ENCODE results near the gene NDUFA13.

Gene NDUFA13

DNA sequence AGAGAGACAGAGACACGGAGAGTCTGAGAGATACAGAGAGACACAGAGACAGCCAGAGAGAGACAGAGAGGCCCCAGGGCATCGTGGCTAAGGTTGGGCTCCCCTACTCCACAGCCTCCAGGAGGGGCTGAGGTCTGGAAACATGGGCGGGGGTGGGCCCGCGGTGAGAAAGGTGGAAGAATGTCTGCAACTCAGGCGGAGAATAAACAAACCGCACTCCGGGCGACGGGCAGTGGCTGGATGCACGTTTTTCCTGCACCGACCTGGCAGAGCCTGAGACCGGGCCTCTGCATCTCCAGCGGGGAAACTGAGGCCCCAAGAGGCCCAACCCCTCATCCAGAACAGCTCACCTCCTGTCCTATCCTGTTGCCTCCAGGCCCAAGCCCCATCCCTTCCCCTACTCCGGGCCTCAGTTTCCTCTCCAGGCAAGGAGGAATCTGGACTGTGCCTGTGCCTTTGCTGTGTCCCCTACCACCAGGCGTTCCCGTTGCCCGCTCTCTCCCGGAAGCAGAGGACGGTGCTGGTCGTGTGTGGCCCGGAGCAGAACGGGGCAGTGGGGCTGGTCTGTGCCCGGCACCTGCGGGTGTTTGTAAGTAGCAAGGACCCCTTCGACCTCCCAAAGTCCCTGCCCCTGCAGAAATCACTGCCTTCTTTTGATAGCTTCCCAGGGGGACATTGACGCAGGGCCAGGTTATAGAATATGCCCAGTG is 18.7 kb downstream of the NDUFA13 start:
- no peak for DNase-seq

DNA sequence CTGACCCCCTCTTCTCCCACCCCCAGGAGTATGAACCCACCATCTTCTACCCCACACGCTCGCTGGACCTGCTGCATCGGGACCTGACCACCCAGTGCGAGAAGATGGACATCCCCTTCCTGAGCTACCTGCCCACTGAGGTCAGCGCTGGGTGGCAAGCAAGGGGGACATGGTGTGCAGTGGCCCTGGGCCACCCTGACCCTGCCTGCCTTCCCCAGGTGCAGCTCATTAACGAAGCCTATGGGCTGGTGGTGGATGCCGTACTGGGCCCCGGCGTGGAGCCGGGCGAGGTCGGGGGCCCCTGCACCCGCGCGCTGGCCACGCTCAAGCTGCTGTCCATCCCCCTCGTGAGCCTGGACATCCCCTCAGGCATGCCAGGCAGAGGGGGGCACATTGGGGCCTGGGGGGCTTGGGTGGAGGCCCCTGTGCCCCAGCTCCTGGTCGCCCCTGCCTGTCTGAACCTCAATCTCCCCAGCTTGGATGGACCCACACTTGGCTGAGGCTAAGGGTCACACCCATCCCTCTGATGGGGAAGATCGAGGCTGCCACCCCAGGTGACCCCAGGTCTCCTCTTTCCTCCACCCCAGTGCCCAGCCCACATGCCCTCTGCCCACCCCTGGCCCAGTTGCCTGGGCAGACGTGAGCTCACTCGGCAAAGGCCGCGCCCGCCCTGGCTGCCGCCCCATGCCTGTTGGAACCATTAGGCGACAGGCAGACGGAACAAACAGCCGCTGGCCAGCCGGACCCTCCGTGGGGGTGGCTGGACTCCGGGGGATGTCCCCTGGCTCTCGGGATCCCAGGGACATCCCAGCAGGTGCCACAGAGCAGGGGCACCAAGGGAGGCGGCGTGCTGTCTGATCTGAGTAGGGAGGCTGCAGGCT is 19.5 kb downstream of the NDUFA13 start:
- DNase-seq, result no peak

- no peak for DNase-seq
These were observed 21.3 kb downstream of the NDUFA13 start for GRCh38 chr19:19537075-19538048.

GRCh38 chr19:19538061-19538784 is 22.2 kb downstream of the NDUFA13 start, which contains the start of gene CILP2:
Gene CILP2 (plus strand): TSS chr19:19538265. CDS start chr19:19538350, 85 bp downstream.
- no peak for DNase-seq

GRCh38 chr19:19538785-19539166 is 22.8 kb downstream of the NDUFA13 start:
- DNase-seq, result no peak

DNA sequence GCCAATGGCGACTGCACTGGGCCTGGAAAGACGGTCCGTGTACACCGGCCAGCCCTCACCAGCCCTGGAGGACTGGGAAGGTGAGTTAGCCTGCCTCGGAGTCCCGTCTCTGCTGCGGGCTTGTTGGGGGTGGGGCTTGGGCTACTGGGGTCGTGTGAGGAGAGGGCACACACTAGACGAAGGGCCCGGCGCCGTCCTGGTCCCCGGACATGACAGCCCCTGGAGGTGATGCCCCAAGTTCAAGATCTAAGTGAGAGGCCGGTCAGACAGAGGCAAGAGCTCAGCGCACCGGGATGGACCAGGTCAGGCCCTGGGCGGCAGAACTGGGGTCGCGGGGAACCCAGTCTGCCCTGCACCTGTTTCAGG is 23.7 kb downstream of the NDUFA13 start:
- no peak for DNase-seq

GRCh38 chr19:19540064-19540714 is 24.2 kb downstream of the NDUFA13 start:
- no peak for DNase-seq

DNA sequence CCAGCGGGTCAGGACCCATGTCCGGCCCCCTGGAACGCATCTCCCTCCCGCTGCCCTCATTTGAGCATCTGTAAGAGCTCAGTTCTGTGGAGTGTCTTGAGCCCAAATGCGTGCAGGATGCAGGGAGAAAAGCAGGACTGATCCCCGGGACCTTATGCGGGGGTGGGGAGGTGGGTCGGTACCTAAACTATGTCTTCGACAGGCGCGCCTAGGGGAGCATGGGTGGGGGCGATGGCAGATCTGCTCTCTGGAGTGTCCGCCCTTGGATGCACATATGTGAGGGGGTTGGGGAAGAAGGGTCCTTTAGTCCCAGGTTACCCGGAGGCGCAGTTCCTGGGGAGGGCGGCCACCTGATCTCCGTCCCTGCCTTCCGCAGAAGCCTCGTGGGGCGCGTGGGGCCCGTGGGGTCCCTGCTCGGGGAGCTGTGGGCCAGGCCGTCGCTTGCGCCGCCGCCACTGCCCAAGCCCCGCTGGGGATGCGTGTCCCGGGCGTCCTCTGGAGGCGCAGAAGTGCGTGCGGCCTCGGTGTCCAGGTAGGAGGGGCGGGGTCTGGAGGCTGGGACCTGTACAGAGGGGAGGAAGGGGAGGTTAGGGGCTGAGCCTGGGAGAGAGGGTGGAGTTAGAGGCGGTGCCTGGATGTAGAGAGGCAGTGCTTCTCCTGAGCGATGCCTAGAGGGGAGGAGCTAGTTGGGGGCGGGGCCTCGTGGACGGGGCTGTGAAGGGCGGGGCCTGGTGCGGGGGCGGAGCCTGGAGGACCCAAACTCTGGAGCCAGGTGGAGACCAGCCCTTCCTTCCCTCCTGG is 24.9 kb downstream of the NDUFA13 start:
- DNase-seq, result no peak

DNA sequence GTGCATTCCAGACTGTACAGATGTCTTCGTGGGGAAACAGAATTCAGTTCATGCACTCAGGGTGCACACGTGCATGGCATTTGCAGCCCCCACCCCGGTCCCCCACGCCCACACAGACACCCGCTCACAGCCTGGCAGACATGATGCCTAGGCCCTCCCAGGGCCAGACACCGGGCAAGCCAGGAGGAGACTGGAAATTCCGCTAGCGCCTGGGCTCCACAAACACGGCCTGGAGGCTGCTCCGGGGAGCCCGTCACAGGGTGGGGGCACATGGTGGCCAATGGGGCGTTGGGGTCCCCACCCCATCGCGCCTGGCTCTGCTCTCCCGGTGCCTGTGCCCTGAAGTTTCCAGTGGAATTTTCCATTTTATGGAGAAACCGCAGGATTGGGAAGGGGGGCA is 25.6 kb downstream of the NDUFA13 start:
- no peak for DNase-seq

- no peak for DNase-seq
These were observed 26.5 kb downstream of the NDUFA13 start for GRCh38 chr19:19542507-19542906.

- no peak for DNase-seq
These were observed 27.1 kb downstream of the NDUFA13 start for GRCh38 chr19:19543101-19543500.

- DNase-seq, result no peak
These were observed 27.6 kb downstream of the NDUFA13 start for GRCh38 chr19:19543640-19544039.

- no peak for DNase-seq
These were observed 28.4 kb downstream of the NDUFA13 start for GRCh38 chr19:19544257-19544953.

DNA sequence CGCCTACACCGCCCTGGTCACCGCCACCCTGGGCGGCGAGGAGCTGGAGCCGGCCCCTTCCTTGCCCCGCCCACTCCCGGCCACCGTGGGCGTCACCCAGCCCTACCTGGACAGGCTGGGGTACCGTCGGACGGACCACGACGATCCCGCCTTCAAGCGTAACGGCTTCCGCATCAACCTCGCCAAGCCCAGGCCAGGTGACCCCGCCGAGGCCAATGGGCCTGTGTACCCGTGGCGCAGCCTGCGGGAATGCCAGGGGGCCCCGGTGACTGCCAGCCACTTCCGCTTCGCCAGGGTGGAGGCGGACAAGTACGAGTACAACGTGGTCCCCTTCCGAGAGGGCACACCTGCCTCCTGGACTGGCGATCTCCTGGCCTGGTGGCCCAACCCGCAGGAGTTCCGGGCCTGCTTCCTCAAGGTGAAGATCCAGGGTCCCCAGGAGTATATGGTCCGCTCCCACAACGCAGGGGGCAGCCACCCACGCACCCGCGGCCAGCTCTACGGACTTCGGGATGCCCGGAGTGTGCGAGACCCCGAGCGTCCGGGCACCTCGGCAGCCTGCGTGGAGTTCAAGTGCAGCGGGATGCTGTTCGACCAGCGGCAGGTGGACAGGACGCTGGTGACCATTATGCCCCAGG is 29.0 kb downstream of the NDUFA13 start:
- no peak for DNase-seq

GRCh38 chr19:19545707-19546106 is 29.7 kb downstream of the NDUFA13 start:
- no peak for DNase-seq

DNA sequence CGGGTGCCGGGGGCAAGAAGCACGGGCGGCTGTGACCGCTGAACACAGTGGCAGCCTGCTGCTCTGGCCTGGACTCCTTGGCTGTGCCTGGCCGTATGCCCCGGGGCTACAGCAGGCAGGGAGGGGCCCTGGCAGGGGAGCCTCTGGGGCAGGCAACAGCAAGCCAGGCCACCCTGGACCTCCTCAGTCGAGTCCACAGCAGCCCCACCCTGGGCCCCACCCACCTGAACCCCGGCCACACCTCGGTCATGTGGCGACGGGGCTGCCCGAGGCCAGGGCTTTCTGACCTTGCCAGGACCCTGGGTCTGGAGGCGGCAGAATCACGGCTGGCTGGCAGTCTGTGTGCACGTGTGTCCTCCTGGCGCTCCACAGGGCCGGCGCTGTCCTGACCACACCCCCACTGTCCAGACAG is 30.7 kb downstream of the NDUFA13 start:
- DNase-seq, result no peak

- no peak for DNase-seq
These were observed 31.8 kb downstream of the NDUFA13 start for GRCh38 chr19:19547674-19548336.

DNA sequence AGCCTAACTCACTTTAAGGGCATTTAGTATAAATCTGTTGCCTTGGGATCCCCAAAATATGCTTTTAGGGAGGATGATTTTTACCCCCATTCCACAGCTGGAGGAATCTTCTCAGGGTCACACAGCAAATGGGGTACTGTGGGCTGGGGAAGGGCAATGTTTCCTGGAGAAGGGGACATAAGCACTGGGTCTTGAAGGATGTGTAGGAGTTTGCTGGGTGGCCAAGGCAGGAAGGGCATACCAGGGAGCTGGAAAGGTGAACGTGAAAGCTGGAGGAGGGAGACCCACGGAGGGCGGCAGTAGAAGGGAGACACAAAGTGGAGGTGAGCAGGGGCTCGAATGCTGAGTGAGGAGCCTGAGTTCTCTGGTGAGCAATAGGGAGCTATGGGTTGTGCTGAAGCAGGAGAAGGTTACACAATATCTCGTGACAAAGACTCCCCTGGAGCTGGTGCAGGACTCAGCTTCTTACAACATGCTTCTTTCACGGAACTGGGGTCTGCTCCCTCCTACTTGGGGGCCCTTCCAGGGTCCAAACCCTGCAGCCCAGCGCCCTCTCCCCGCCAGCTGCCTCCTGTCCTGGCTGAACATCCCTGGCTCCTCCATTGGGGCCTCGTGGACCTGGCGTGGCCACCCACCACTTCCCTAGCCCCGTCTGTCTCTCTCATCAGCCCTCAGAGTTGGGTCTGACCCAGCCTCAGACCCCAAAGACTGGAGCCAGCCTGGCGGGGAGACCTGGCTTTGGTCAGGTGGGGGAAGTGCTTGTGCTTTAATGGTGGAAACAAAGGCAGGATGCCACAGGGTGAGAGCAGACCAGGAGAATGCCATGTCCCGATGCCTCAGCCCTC is 33.1 kb downstream of the NDUFA13 start:
- DNase-seq, result no peak

Measured in NCI-H1694 treated with DMSO at 0.1 percent for 48 hours (cell line).